GM19328 (cell line): ENCODE data around the gene DDX49.
"Not testable (repeated sequence)": the region's sequence is repeated elsewhere in the genome, so short reads cannot be mapped to it uniquely, and the experiment has no call there.

ENCODE experiments used
- ATAC-seq: cut with Tn5 transposase; IDR thresholded peaks from one replicate; pipeline ENCODE4 v1.9.1; 2021; ENCODE audit warnings: mild to moderate bottlenecking, moderate library complexity; ENCODE audit not compliant: unreplicated experiment

Gene DDX49

DNA sequence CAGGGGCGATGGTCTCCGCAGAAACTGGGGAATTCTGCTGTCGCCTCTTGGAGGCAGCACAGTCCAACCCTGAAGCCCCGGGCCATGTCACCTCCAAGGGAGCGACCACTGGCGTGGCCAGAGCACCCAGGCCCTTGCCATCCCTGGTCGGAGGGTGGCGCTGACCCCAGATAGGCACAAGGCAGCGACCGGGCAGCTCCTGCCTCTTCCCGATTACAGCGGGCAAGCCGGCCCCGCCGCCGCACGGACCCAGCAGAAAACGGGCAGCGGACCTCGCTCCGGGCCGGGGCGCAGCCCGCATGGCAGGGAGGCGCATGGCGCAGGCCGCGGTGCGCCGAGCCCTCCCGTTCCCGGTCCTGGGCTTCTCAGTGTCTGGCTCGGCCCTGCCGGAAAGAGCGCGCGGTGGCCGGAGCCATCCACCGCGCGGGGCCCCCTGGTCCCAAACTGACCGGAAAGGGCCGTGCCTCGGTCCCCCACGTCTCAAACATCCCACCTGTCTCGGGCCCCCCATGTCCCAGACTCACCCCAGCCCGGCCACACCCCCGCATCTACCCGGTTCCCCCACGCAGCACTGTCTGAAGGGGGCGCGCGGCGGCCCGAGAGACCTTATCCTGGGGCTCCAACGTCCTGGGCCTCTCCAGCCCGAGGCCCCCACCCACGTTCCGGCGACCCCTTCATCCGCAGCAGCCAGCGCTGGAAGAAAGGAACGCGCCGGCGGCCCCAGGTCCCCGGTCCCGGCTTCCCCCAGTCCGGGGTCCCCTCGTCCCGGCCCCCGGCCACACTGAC lies 24.3 kb upstream of the DDX49 start:
- no peak for ATAC-seq

GRCh38 chr19:18895824-18896341 lies 23.6 kb upstream of the DDX49 start, which contains the start of gene CERS1:
Gene CERS1, minus strand, starts transcription at chr19:18896158. Its CDS starts 86 bp downstream, at chr19:18896072.
- ATAC-seq: no peak

- no peak for ATAC-seq
Observed at GRCh38 chr19:18896421-18896841, 23.1 kb upstream of the DDX49 start.

- no peak for ATAC-seq
Observed at GRCh38 chr19:18897094-18898029, 22.2 kb upstream of the DDX49 start.

DNA sequence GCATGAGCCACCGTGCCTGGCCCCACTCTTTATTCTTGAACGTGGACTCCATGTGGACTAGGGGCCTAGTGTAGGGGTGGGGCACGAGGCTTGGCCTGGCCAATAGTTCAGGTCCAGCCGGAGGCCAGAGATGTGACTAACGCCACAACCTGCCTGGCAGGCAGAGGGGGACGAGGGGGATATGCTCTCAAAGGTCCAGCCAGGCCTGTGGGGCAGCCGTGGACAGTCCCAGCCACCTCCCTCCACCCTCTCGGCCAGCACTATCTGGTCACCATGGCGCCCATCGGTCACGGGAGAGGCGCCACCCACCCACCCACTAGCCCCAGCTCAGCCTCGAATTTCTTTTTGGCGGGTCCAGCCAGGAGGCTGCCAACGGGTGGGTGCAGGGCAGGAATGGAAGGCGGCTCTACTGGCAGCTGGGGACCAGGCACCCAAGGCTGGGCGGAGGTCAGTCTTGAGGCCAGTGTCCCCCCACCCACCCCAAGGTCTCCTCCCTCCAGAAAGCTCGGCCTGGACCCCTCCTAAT lies 21.4 kb upstream of the DDX49 start:
- no peak for ATAC-seq

DNA sequence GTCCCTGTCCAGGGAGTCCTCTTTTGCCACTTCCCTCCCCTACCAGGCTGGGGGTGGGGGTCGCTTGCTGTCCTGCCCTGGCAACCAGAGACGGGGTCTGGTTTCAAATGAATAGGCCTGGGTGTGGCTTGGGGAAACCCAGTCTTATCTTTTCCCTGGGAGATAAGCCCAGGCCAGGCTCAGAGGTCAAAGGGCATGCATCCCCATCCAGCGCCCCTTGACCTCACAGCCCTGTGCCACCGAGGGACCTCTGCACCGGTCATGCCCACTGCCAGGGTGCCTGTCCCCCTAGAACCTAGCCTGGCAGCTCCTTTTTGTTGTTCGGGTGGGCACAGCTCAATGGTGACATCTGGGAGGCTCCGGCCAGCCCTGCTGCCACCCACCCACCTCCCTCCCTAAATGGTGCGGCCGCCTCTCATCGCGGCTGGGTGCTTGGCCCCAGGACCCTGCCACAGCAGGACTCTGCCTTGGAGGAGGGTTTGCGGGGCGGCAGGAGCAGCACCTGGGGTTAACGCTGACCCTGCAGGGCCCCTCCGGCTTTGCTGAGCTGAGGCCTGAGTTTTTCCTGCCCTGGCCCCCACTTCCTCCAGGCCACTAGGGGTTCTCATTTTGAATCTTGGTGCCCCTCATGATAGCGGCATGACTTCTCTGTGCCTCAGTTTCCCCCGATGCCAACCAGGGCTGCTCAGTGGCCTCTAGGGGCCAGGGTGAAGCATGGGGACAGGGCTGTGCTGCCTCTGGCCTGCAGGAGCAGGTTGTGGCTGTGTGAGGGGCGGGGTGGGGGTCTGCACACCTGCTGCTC lies 20.7 kb upstream of the DDX49 start:
- no peak for ATAC-seq

GRCh38 chr19:18899624-18900560 lies 19.6 kb upstream of the DDX49 start:
- ATAC-seq: no peak

DNA sequence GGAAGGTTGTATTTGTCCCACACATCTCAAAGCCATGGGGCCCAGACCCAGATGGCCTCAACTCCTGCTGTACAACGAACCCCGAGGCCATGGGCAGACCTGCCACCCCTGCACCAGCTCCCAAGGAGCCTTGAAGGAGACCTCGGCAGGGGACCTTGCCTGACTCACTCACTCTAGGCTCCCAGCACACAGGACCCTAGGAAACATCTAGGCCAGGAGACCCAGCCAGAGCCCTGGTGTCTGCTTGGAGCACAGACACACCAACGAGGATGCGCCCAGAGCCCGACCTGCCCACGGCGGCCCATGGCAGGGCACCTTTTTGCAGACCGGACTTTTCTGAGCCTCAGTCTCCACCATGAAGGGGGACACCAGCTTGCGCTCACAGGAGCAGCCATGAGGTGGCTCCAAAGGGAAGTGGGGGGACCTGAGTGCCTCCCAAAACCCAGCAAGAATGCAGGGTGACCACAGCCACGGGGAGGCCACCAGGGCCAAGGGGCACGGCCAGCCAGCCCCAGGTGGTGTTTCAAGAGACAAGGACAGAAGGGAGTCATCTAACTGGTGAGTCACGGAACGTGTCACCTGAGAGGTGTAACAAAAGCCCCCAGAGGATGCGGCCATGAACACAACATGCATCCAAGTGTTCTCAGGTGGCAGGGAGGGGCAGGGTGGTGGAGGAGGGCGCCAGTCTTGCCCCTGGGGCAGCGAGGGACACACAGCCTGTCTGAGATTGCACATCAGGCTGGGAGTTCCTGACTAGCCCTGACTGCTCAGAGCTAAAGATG lies 18.6 kb upstream of the DDX49 start:
- no peak for ATAC-seq

DNA sequence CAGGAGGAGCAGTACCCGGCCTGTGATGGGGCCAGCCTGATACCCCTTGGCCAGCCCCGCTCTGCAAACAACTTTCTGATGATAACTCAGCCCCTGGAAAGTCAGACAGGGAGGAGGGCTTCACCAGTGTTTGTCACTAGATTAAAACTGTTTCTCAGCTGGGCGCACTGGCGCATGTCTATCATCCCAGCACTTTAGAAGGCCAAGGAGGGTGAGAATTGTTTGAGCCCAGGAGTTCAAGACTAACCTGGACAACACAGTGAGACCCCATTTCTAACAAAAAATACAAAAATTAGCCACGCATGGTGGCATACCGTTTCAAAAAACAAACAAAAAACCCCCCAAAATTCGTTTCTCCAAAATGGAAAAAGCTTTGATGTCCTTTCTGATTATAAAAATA lies 18.0 kb upstream of the DDX49 start:
- ATAC-seq: no peak

GRCh38 chr19:18902519-18902918 lies 17.0 kb upstream of the DDX49 start:
- not testable (repeated sequence) for ATAC-seq

DNA sequence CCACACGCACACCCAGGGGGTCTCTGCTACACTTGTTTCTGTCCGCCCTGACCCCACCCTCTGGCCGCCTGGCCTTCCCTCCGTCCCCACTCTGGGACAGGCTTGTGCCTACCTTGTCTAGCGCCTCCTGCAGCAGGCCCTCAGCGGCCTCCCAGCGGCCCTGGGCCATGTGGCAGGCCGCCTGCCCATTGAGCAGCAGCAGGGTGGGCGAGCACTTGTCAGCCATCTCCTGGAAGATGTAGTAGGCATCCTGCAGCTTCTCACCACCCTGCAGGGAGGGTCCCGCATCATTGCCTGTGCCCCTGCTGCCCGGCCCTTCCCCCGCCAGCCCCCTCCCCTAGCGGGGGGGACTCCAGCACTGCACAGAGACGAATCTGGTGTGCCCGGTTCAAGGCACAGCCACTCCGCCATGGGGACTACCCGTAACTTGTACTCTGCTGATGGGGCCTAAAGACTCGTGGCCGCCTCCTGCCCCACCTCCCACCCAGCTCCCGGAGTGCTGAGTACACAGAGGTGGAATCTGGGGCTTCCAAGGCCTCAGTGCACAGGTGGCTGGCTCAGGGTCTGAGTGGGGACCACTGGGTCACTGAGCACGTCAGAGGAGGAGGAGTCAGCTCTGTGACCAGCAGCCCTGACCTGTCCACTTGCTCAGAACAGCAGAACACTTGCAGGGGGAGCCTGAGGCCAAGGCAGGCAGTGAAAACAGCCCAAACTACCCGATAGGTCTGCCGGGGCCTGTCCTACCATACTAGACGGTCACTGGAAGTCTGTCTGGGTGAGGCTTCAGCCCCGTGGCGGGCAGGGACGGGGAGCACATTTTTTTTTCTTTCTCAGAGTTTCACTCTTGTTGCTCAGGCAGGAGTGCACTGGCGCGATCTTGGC lies 16.1 kb upstream of the DDX49 start:
- no peak for ATAC-seq

GRCh38 chr19:18904334-18905057 lies 15.0 kb upstream of the DDX49 start:
- ATAC-seq: no peak

DNA sequence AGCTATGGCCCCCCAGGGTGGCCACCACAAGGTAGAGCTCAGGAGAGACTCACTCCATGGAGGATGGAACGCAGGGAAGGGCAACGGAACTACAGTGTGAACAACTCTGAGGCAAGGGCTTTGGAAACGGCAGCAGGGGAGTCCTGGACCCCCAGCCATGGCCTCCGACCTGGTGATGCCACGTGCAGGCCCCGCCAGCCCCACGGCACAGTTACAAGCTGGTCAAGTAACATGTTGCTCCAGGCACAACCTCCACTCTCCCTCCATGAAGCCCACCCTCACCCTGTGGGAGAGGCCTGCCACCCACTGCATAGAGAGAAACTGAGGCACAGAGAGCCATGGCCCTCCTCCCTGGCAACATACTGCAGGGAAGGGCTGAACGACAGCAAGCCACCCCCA lies 14.5 kb upstream of the DDX49 start:
- no peak for ATAC-seq

- no peak for ATAC-seq
Observed at GRCh38 chr19:18905513-18906236, 13.8 kb upstream of the DDX49 start.

- no peak for ATAC-seq
Observed at GRCh38 chr19:18906605-18907519, 12.7 kb upstream of the DDX49 start.
